Ishikawa (cell line): ENCODE data around the gene TMEM221.

ENCODE experiments used
- CEBPB ChIP-seq: IDR thresholded peaks from 2 replicates; pipeline ENCODE4 v1.6.1; 2012
- CREB1 ChIP-seq: IDR thresholded peaks from 2 replicates; pipeline ENCODE4 v1.6.1; 2012; ENCODE audit warnings: low read depth
- EGR1 ChIP-seq: IDR thresholded peaks from 2 replicates; pipeline ENCODE4 v1.6.1; 2012
- EP300 ChIP-seq: IDR thresholded peaks from 2 replicates; pipeline ENCODE4 v1.6.1; 2012; ENCODE audit warnings: borderline replicate concordance
- FOXM1 ChIP-seq: IDR thresholded peaks from 2 replicates; pipeline ENCODE4 v1.6.1; 2012; ENCODE audit warnings: low read depth, borderline replicate concordance
- NFIC ChIP-seq: IDR thresholded peaks from 2 replicates; pipeline ENCODE4 v1.6.1; 2012
- RAD21 ChIP-seq: IDR thresholded peaks from 2 replicates; pipeline ENCODE4 v1.6.1; 2012; ENCODE audit warnings: low read depth
- TAF1 ChIP-seq: IDR thresholded peaks from 2 replicates; pipeline ENCODE4 v1.6.1; 2012; ENCODE audit warnings: low read depth, mild to moderate bottlenecking
- TCF12 ChIP-seq: IDR thresholded peaks from 2 replicates; pipeline ENCODE4 v1.6.1; 2012; ENCODE audit warnings: low read depth
- TEAD4 ChIP-seq: IDR thresholded peaks from 2 replicates; pipeline ENCODE4 v1.6.1; 2012
- YY1 ChIP-seq: IDR thresholded peaks from 2 replicates; pipeline ENCODE4 v1.6.1; 2012; ENCODE audit warnings: low read depth
- ZBTB7A ChIP-seq: IDR thresholded peaks from 2 replicates; pipeline ENCODE4 v1.6.1; 2012; ENCODE audit warnings: low read depth
- TF ChIP-seq, protein P1 (sequence below): IDR thresholded peaks from 2 replicates; pipeline ENCODE4 v1.6.1; 2012; ENCODE audit warnings: low read depth, mild to moderate bottlenecking
- TF ChIP-seq, protein P2 (sequence below): IDR thresholded peaks from 2 replicates; pipeline ENCODE4 v1.6.1; 2012
- TF ChIP-seq, protein P3 (sequence below): IDR thresholded peaks from 2 replicates; pipeline ENCODE4 v1.6.1; 2012

The TMEM221 gene

DNA sequence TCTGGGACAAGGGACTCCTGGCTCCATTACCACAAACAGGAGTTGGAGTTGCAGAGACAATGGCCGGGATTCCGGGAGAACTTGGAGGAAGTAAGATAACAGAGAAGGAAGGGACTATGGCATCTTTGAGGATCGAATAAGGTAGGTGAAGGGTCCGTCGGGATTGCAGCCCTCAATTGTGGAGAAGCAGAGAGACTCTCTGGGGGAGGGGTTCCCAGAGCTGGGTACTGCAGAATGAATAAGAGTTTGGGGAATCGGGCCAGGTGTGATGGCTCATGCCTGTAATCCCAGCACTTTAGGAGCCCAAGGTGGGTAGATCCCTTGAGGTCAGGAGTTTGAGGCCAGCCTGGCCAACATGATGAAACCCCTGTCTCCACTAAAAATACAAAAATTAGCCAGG, 46.8 kb downstream of the TMEM221 start:
- TF ChIP-seq TAF1, result no peak

DNA sequence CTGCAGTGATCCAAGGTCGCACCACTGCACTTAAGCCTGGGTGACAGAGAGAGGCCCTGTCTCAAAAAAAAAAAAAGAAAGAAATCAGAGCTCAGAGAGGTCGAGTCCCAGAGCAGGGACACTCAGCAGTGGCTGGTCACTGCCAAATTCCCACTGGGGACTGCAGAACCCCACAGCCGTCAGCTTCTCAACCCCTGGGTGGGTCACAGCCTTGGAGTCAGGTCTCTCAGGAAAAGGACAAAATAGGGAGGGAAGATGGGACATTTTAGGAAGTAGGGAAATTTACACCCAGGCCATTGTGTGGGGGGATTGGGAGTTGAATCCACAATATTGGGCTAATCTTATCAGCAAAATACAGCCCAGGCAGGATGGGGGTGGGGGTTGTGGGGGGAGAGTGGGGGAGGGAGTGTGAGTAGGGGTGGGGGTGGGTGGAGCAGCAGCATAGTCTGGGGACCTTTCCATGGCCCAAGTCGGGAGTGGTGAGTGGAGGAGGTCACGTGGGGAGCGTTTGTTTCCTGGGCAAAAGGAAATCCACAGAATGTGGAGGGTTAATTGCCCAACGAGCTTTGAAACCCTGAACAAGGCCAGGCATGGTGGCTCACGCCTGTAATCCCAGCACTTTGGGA, 49.5 kb downstream of the TMEM221 start:
- TF ChIP-seq CEBPB (no peak), NFIC (no peak), EP300 (no peak), TEAD4 (no peak), CREB1 (no peak), FOXM1 (no peak), ZBTB7A (no peak), YY1 (no peak), EGR1 (no peak), TAF1 (no peak), TCF12 (no peak), RAD21 (no peak)
- TF ChIP-seq, protein P1, sequence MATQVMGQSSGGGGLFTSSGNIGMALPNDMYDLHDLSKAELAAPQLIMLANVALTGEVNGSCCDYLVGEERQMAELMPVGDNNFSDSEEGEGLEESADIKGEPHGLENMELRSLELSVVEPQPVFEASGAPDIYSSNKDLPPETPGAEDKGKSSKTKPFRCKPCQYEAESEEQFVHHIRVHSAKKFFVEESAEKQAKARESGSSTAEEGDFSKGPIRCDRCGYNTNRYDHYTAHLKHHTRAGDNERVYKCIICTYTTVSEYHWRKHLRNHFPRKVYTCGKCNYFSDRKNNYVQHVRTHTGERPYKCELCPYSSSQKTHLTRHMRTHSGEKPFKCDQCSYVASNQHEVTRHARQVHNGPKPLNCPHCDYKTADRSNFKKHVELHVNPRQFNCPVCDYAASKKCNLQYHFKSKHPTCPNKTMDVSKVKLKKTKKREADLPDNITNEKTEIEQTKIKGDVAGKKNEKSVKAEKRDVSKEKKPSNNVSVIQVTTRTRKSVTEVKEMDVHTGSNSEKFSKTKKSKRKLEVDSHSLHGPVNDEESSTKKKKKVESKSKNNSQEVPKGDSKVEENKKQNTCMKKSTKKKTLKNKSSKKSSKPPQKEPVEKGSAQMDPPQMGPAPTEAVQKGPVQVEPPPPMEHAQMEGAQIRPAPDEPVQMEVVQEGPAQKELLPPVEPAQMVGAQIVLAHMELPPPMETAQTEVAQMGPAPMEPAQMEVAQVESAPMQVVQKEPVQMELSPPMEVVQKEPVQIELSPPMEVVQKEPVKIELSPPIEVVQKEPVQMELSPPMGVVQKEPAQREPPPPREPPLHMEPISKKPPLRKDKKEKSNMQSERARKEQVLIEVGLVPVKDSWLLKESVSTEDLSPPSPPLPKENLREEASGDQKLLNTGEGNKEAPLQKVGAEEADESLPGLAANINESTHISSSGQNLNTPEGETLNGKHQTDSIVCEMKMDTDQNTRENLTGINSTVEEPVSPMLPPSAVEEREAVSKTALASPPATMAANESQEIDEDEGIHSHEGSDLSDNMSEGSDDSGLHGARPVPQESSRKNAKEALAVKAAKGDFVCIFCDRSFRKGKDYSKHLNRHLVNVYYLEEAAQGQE, result no peak
- TF ChIP-seq, protein P2, sequence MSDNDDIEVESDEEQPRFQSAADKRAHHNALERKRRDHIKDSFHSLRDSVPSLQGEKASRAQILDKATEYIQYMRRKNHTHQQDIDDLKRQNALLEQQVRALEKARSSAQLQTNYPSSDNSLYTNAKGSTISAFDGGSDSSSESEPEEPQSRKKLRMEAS, result no peak
- TF ChIP-seq, protein P3, sequence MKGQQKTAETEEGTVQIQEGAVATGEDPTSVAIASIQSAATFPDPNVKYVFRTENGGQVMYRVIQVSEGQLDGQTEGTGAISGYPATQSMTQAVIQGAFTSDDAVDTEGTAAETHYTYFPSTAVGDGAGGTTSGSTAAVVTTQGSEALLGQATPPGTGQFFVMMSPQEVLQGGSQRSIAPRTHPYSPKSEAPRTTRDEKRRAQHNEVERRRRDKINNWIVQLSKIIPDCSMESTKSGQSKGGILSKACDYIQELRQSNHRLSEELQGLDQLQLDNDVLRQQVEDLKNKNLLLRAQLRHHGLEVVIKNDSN, result no peak

DNA sequence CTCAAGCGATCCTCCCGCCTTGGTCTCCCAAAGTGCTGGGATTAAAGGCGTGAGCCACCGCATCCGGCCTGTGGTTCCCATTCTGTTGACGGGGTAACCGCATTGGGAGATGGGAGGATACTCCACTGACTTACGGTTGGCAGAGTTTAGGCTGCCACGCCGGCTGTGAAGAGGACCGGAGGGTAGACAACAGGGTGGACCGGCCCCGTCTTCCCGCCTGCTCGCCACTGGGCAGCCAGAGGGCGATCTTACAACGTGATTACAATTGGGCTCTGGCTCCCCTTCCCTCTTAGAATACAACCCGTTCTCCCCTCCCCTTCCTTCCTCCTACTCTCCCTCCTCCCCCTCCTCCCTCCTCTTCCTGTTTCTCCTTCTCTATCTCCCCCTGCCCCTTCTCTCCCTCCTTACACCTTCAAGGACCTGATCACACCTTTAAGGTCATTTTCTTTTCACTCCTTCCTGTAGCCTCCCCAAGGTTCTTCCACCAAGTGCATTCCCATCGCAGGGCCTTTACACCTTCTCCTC, 53.5 kb downstream of the TMEM221 start:
- TF ChIP-seq ZBTB7A, result no peak
- peak; percentile 76 for TF ChIP-seq RAD21
- no peak for TF ChIP-seq TCF12

DNA sequence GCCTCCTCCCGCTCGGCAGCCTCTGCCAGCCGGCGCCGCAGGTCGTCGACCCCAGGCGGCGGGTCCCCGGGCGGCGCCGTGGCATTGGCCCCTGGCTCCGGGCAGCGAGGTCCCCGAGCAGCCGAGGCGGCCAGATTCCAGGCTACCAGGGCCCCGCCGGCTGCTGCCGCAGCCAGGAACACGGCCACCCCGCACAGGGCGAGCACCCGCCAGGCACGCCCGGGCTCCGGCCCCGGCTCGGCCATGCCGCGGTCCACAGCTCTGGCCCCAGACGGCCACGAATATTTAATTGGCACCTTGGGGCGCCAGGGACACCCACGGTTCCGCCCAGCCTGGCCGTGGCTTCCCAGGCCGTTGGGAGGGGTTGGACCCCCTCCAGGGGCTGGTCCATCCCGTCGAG, 54.6 kb downstream of the TMEM221 start, which contains the start of gene CCDC194:
Gene CCDC194 (minus strand): TSS at position 283 of the 400 bp plus-strand sequence. CDS start 38 bp downstream, at position 245.
- TF ChIP-seq, protein P1, result no peak
- TF ChIP-seq RAD21 (no peak), TEAD4 (no peak), NFIC (no peak), ZBTB7A (no peak), FOXM1 (no peak), CREB1 (no peak), TCF12 (no peak), TAF1 (no peak), CEBPB (no peak), EP300 (no peak), YY1 (no peak), EGR1 (no peak)
- TF ChIP-seq, protein P2, result no peak
- TF ChIP-seq, protein P3, result no peak

DNA sequence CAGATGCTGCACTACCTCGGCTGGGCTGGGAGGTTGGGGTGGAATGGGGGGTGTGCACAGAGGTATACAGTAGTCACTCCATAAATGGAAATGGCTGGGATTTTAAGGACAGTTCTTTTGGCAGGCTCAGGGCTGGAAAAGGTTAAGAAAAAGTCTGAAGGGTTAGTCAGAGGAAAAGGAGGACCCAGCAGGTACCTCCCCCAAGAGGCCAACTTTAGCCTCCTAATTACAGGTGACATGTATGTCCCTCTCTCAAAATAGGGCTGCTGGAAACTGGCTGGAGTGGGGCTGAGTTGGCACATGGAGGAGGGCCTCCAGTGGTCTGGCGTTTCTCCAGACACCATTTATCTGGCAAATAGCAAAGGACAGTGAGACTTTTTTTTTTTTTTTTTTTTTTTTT, 55.5 kb downstream of the TMEM221 start:
- TF ChIP-seq TEAD4 (no peak), EGR1 (no peak), FOXM1 (no peak), EP300 (no peak), CREB1 (no peak), RAD21 (no peak), NFIC (no peak; the same call in 1 of the 2 replicates), TCF12 (no peak), ZBTB7A (no peak), YY1 (no peak), TAF1 (no peak), CEBPB (no peak)
- TF ChIP-seq, protein P3, result no peak
- TF ChIP-seq, protein P2, result no peak
- TF ChIP-seq, protein P1, result no peak
